Cardiac fibroblast (primary cell): ENCODE results near the gene BAG5.

Experiments
- DNase-seq, 2 donors: peaks; one replicate each; pipeline versions ENCODE4 v3.0.0 to v3.0.0-alpha.2; 2010; ENCODE audit warnings: low read depth in 2 of 2
- H3K4me3 ChIP-seq, 2 donors: replicated peaks in 1 of 2; 1 replicate in 1 of 2; 2 replicates in 1 of 2; pipeline ENCODE4 v1.5.1; 2011; ENCODE audit warnings: low read depth in 2 of 2, low read length in 2 of 2, mild to moderate bottlenecking in 2 of 2, moderate library complexity in 1 of 2
- TF ChIP-seq, protein P1 (sequence below): IDR thresholded peaks from one replicate; pipeline ENCODE4 v1.5.1; 2011; ENCODE audit warnings: low read depth, mild to moderate bottlenecking, low read length, inconsistent platforms

BAG5 gene

DNA sequence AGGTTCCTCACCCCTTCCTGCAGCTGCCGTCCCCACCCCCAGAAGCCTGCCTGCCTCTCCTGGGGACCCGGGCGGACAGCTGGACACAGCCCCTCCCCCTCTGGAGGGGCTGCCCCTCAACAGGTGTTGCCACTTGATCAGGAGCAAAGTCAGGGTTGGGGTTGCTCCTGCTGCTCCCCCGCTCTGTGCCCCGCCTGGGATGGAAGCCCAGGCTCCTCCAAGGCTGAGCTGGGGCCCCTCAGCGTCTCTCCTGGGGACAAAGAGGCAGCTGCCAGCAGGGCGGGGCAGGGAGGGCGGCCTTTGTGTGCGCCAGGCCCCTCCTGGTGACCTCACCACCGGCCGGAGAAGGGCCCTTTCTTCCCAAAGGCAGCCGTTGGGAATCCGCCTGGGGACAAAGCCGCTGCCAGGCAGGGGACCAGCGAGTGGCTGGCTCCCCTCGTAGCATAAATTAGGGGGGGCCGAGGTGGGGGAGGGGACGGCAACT lies 19.8 kb downstream of the BAG5 start:
- DNase-seq: no peak
- no peak overlapping the region for H3K4me3 ChIP-seq
- TF ChIP-seq, protein P1, sequence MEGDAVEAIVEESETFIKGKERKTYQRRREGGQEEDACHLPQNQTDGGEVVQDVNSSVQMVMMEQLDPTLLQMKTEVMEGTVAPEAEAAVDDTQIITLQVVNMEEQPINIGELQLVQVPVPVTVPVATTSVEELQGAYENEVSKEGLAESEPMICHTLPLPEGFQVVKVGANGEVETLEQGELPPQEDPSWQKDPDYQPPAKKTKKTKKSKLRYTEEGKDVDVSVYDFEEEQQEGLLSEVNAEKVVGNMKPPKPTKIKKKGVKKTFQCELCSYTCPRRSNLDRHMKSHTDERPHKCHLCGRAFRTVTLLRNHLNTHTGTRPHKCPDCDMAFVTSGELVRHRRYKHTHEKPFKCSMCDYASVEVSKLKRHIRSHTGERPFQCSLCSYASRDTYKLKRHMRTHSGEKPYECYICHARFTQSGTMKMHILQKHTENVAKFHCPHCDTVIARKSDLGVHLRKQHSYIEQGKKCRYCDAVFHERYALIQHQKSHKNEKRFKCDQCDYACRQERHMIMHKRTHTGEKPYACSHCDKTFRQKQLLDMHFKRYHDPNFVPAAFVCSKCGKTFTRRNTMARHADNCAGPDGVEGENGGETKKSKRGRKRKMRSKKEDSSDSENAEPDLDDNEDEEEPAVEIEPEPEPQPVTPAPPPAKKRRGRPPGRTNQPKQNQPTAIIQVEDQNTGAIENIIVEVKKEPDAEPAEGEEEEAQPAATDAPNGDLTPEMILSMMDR: no peak

DNA sequence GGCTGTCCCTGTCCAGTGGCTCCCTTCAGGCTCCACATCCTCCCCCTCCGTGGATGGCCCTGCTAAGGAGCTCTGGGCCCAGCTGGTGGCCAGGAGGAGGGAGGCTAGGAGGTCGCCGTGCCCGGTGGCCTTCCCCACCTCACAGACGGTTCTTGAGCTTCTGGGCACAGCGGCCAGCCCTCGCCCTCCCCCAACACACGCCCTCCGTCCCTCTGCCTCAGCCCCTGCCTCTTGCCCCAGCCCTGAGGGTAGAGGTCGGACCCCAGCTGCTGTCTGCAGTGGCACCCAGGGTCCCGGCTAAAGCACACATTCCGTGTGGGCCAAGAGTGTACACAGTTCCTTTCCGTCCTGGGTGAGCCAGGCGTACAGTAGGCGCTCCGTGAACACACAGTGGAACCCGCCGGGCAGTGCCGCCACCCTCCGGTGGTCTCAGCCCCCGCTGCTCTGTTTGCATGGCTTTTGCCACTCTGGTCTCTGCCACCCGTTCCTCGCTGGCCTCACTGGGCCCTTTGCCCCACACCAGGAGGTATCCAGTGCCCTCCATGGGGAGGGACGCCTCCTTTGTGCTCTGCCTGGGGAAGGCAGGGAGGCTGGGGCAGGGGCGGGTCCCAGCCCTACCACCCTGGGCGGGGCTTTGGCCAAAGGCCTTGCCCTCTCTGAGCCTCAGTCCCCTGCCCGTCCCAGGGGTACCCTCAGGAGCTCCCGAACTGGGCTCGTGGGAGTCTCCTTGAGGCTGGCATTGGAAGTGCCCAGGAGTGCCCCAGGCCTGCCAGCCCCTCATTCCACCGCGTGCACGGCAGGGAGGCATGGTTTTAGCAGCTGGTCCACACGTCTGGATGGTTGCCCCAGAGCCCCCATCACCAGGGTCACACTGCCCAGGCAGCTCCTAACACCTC lies 20.5 kb downstream of the BAG5 start:
- H3K4me3 ChIP-seq: no peak overlapping the region
- TF ChIP-seq, protein P1: no peak
- DNase-seq: no peak

DNA sequence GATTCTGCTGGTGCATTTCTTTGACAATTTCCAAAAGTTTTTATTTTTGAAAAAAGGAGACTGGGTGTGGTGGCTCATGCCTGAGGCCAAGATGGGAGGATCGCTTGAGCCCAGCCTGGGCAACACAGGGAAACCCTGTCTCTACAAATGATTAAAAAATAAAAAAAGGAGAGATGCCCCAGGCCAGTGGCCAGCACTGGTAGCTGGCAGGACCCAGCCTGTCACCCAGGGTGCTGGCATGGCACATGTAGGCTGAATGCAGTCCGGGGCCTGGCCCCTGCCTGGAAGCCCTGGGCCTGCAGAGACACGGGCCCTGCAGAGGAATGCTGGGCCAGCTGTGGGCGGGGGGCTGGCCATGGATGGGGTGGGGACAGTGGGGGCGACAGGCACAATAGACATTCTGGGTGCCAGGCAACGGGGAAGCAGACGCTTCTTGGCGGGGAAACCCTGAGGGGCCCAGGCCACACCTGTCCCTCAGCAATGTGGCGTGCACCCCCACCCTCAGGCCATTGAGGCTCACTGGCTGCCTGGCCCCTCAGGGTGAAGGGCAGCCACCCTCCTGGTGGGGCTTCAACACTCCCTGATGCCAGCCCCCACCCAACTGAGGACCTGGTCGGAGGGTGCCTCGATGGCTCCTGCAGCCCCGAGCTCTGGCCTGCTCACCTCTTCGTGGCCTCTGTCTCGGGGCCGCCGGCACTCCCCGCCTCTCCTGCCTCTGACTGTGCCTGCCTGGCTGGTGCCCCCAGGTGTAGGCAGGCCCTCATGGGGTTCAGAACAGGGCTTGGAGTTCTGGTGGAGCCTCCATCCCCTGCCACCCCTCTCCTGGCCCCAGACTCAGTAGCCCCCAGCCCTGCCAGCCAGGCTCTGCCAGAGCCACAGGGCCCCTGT lies 21.4 kb downstream of the BAG5 start:
- DNase-seq: no peak
- no peak overlapping the region for H3K4me3 ChIP-seq

DNA sequence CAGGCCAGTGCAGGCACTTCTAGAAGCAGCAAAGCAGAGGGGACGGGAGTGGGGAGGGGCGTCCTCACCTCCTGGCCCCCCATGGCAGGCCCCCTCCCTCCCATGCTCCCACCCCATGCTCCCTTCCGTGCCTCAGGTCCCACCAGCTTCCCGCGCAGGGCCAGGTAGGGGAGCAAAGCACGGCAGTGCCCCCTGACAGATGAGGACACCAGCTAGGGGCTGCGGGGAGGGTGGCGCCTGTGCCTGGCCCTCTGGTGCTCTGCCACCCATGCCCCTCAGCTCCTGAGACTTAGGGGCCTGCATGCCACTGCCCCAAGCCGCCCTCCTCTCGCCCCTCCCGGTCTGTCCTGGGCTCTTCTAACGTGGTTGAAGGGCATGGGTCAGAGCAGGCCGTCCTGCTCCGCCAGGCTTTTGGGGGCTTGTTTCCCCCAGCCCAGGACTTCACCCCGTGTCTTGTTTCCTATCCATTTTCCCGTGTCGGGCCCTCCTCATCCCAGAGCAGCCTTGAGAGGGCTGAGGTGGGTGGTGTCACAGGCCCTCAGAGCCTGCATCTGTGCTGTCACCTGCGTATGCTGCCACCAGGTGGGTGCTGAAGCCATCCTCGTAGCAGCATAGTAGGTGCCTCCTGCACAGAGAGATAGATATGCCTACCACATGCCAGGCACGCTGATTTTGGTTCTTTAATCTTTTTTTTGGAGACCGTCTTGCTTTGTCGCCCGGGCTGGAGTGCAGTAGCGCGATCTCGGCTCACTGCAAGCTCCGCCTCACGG lies 23.2 kb downstream of the BAG5 start:
- H3K4me3 ChIP-seq: no peak overlapping the region
- DNase-seq: no peak
- TF ChIP-seq, protein P1: no peak

More for the DNA sequence above, 21.4 kb downstream of the BAG5 start:
- TF ChIP-seq, protein P1: no peak

DNA sequence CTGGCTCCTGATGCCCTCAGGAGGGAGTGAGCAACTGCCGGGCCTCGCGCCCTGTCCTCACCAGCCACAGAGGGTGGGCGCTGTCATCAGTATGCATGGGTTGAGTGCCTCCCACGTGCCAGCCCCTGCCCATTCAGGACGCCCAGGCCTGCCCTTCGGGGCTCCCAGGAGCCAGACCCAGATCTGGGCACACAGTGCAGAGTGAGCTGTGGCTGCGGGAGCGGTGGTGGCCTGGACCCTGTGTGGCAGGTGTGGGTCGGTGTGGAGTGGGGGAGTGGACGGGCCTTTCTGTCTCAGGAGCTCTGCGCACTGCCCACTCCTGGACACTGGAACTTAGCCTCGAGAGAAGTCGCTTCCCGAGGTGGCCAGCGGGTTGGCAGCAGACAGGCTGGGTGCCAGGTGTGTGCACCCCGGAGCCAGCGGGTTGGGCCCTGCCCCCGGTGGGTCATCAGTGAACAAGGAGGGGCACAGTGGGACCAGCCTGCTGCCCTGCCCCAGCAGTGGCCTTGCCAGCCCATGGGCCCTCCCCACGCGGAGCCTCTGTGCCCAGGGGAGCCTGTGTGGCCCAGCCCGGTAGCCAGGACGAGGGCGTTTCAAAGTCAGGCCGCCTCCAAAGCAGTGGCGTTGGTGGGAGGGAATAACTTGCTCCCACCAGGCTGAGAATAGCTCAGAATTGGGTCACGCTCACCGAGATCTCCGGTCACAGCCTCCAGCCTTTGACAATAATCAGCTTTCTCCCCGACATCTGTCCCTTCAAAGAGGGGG lies 24.0 kb downstream of the BAG5 start:
- no peak overlapping the region for H3K4me3 ChIP-seq
- no peak for DNase-seq

More for the DNA sequence above, 24.0 kb downstream of the BAG5 start:
- TF ChIP-seq, protein P1: no peak
